ENCODE data around the gene ARMC9.
"Not testable (repeated sequence)": the region's sequence is repeated elsewhere in the genome, so short reads cannot be mapped to it uniquely, and the experiment has no call there.

ARMC9 gene

DNA sequence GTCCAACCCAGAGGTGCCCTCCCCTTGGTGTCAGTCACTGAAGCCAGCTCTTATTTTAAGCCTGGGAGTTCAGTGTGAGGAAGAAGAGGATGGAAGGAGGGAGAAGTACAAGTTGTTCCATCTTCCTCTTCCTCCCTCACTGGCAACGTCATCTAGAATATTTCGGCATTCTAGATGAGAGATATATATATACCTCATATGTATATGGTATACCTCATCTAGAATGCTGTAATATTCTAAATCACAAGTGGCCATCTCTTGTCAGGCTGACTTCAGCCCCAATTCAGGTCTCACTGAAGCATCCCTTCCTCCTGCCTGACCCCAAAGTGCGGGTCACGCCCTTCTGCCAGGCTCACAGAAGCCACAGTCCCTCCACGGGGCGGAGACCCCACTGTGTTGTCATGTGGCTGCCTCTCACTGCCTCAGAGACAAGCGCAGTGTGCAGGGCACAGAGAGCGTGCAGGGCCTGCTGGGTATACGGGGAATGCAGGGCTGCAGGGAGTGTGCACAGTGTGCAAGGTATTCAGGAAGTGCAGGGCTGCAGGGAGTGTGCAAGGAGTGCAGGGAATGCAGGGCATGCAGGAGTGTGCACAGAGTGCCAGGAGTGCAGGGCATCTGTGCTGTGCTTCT is 164.2 kb downstream of the ARMC9 start:
- no peak for DNase-seq (ENCODE audit: low read depth in 2 of 2)

DNA sequence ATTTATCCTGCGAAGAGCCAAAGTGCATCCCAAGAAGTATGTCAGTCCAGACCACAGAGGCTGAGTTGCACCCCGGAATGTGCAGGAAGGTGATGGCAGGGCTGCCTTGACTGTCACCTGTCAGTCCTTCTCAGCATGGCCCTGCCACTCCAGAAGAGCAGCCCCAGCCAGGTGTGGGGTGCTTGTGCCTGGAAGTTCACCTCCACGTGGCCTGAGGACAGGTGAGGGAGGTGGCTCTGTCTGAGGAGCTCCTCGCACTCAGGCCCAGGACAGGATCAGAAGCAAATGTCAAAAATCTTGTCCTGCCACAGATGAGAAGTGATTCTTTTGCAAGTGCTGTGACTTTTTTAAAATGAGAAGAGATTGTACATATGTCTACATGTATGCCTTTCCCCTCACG is 165.6 kb downstream of the ARMC9 start:
- no peak for DNase-seq (ENCODE audit: low read depth in 2 of 2)

DNA sequence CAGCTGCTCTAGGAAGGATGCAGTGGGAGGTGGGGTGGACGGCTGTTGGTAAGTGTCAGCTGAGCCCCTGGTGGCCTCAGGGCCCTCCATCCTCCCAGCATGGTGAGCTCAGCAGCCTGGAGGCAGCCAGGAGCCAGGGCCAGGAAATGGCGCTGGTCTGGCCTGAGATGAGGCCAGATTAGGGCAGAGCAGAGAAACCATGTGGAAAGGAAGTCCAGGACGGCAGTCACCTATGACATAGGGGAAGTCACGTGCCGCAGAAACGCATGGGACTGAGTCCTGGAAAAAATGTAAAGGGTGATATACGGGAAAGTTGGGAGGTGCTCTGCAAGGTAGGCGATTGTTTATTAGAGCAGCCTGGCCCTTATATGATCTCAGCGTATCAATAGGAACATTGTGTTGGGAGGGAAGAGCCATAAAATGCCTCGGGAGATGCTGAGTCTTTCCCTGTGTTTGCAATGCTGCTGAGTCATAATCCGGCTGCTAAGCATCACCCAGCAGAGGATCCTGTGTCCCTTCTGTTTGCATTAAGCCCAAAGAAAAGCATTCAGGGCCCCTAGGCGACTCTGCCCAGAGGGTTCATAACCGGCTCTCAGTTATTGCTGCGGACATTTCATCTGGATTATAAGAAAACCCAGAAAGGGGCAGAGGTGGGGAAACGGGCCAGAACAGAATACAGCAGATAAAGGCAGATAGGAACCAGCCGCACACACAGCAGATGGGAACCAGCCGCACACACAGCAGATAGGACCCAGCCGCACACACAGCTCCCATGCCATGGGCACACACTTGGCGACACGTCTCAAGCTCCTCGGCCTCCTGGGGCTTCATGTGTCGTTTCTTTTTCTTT is 166.8 kb downstream of the ARMC9 start:
- DNase-seq (ENCODE audit: low read depth in 2 of 2): no peak

DNA sequence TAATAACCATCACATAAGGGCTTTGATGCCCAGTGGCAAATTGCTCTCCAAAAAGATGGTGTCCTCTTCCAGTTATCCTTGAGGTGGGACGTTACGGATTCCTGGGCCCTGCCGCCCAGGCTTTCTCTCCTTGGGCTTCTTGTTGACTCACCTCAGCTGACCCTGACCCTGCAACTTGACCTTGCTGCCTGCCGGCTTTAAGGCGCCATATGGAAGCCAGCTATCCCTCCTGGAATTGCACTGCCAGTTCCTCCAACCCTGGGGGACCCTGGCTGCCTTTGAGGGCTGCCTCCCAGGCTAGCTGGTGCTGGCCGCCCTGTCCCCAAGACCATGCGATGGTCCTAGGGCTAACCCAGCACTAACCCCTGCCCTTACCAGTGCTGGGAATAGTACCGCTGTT is 168.7 kb downstream of the ARMC9 start:
- no peak for DNase-seq (ENCODE audit: low read depth in 2 of 2)

DNA sequence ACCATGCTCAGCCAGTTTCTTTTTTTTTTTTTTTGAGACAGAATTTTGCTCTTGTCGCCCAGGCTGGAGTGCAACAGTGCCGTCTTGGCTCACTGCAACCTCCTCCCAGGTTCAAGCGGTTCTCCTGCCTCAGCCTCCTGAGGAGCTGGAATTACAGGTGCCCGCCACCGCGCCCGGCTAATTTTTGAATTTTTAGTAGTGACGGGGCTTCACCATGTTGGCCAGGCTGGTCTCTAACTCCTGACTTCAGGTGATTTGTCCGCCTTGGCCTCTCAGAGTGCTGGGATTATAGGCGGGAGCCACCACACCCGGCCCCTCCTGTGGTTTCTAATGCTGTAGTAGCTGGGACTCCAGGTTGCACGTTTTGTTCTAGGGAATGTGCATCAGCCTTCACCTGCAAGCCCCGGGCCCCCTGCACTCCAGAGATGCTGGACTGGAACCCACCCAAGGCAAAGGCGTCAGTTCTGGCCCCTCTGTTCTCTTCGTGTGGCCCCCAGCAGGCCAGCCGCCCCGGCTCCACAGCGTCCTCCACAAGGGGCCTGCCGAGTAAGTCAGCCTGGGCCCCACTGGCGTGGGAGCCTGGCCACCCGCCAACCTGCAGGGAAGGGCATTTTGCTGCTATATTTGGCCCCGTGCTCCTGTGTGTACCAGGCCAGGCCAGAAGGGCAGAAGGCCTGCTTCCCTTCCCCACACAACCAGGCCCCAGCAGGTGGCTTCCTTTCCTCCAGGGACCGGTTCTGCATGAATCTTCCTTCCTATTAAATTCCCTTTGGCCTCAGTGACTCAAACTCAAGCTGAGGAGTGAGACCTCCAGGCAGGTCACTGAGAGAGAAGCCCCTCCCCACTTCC is 171.4 kb downstream of the ARMC9 start:
- DNase-seq (ENCODE audit: low read depth in 2 of 2): no peak

DNA sequence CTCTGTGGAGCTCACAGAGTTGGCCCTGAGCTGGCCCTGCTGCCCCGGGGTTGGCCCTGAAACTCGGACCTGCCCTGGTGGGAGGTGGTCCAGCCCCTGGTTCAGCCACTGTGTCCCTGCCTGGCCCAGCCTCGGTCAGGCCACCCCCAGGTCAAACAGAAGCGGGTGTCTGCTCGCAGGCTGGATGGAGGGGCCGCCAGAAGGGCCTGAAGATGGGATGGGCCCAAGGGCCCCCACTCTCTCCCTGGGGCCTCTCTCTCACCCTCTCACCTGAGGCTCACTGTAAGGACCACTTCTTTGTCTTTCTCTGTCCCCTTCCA is 172.0 kb downstream of the ARMC9 start:
- no peak for DNase-seq (ENCODE audit: low read depth in 2 of 2)

DNA sequence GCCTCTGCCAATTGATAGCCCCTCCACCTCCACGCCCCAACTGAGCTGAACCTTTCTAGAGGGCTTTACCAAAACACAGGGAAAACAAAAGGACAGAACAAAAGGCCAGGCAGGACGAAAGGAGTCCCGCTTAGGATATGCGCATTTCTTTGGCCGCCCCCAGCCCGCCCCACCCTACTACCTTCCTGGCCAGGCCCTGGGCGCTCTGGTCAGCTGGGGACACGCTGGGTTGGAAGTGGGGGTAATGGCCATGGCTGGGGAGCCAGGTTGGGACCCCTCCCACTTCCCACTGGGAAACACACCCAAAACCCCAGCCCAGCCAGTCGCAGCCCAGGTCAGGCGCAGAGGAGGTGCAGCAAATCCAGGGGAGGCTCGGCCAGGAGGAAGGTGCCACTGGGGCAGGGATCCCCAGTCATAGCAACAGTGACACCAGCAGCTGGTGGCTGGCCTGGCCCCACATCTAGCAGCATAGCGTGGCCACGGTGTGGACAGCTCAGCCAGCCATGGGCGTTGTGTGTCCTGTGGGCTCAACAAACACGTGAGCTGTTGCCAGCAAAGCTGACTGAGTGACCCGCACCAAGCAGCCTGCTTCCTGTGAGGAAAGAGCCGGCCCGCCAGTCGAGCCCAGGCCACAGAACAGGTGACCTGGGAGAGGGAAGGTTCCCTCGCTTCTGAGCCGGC is 172.5 kb downstream of the ARMC9 start:
- DNase-seq (ENCODE audit: low read depth in 2 of 2): no peak

DNA sequence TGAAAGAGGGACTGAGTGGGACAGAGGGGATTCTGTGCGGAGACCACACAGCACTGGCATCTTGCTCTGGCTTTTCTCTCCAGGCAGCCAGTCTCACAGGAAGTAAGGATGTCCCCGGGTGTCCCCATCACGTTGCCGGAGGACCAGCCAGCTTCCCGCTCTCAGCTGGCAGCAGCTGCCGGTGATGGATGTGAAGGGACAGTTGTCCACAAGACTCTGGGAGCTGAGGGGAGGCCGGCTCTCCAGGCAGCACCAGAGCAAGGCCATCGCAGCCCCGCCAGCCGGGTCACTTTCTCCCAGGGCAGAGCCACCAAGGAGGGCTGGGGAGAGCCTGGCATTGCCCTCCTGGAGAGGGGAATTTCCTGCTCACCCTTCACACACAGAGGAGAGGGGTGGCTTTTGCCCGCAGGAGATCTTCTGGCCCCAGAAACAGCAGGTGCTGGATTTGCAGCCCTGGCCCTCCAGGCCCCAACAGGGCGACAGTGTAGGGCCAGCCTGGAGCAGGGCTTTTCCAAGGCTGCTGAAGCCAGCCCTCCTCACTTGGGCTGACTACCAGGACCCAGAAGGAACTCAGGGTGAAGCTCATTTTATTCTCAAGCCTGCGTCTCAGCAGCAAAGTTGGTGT is 173.1 kb downstream of the ARMC9 start:
- DNase-seq (ENCODE audit: low read depth in 2 of 2): no peak

DNA sequence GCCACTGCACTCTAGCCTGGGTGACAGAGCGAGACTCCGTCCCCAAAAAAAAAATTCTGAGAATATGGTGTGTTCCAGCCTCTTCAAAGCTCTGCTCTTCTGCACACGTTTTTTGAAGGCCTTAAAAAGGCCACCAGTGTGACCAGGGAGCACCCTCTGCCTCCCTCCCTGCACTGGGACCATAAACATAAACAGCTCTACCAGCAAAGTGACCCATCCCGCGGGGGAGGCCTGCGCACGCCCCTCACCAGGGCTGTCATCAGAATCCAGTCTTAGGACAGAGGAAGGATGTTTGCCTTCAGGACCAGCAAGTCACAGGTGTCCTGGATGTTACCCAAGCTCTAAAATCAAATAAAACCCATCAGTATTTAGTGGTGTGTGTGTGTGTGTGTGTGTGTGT is 173.9 kb downstream of the ARMC9 start:
- no peak for DNase-seq (ENCODE audit: low read depth in 2 of 2)

DNA sequence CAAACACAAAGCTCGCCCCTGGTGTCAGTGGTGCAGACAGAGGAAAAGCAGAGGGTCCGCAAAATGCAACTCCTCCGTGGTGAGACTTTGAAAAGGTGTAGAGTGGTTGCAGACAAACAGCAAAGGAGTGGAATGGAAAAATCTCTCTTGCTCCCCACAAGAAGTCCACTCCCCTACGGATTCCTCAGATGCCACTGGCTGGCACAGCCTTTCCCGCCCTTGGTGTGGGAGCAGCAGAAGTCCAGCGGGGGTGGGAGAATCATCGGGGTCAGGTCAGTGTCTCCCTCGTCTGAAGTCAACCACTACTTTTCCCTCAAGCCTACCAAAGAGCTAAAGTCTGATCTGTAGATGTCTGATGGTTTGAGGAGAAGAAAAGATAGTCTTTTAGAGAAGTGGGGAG is 174.8 kb downstream of the ARMC9 start:
- no peak for DNase-seq (ENCODE audit: low read depth in 2 of 2)

DNA sequence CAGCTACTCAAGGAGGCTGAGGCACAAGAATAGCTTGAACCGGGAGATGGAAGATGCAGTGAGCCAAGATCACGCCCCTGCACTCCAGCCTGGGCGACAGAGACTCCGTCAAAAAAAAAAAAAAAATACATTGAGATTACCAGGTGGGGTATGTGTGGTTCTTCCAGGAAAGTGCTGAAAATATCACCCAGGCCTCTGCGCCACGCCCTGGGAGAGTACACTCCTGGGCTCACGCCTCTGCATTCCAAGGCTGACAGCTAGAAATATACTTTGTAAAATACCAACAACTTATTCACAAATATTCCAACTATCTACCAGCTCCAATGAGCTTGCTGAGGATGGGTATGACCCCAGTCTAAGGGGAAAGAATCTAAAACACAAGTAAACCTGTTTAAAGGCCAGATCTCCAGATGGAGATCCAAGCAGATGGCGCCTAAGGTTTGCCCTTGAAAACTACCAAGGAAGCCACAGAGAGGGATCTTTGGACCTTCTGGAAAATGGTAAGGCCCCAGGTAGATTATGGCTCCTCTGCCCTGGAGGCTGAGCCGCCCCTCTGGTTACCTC is 175.4 kb downstream of the ARMC9 start:
- DNase-seq (ENCODE audit: low read depth in 2 of 2): no peak

DNA sequence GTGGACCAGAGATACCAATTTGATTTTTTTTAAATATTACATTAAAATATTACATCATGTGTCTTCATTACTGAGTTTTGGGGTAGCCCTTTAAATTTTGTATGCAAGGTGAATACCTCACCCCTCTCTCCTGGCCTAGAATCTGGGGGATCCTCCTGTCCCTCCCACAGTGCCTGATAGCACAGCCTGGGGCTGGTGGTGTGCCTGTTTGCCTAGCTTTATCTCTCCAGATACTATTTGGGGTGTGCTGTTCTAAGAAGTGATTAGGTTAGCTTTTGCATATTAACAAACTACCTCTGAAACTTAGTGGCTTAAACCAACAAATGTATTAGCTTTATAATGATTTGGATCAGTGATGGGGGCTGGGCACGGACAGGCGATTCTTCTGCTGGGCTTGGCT is 176.3 kb downstream of the ARMC9 start:
- no peak for DNase-seq (ENCODE audit: low read depth in 2 of 2)

DNA sequence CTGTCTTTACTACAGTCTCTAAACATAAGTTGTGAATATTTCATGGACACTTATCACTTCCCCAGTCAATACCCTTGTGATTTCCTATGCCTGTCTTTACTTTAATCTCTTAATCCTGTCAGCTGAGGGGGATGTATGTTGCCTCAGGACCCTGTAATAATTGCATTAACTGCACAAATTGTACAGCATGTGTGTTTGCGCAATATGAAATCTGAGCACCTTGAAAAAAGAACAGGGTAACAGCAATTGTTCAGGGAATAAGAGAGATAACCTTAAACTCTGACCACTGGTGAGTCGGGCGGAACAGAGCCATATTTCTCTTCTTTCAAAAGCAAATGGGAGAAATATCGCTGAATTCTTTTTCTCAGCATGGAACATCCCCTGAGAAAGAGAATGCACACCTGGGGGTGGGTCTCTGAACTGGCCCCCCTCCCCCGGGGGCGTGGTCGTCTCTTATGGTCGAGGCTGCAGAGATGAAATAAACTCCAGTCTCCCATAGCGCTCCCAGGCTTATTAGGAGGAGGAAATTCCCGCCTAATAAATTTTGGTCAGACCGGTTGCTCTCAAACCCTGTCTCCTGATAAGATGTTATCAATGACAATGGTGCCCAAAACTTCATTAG is 177.7 kb downstream of the ARMC9 start:
- DNase-seq (ENCODE audit: low read depth in 2 of 2): not testable (repeated sequence)

DNA sequence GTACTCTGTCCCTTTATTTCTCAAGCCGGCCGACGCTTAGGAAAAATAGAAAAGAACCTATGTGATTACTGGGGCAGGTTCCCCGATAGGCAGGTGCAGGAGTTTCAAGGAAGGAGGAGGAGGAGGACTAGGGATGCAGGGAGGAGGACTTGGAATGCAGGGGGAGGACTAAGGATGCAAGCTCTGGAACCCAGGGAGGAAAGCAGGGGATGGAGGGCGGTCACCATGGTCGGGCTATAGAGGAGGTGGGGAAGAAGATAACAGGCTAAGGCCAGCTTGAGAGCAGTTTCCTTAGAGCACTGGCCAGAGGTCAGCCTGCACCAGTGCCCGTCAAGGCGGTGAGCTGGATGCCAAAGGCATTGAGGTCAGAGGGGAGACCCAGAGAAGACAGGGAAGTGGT is 178.4 kb downstream of the ARMC9 start:
- DNase-seq (ENCODE audit: low read depth in 2 of 2): no peak

DNA sequence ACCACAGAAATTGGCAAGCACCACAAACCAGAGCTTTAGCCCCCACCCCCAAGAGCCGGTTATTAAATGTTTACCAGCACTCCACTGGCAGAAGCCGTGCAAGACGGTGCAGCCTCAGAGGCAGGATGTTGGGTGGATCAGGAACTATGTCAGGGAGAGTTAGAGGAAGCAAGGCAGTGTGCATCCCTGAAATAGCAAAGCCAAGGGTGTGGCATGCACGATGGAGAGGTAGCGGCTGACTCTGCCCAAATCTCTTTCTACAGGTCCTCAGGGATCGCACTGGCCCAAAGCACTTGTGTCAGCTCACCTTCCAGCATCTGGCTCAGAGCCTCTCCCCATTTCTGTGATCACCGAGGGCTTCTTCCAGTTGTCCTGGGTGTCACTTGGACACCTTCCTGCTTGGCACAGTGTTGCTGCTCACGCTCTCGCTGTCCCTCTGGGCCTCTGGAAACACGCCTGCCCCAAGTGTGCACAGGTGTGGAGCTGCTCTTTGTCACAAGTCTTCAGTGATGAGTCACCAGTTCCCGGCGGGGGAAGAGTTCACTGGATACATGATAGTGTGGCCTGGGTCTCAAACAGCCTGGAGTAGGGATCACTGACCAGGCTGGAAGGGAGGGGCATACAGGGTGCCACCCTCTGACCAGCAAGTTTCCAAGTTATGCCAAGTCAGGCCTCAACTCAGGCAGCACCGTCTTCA is 179.7 kb downstream of the ARMC9 start:
- no peak for DNase-seq (ENCODE audit: low read depth in 2 of 2)

DNA sequence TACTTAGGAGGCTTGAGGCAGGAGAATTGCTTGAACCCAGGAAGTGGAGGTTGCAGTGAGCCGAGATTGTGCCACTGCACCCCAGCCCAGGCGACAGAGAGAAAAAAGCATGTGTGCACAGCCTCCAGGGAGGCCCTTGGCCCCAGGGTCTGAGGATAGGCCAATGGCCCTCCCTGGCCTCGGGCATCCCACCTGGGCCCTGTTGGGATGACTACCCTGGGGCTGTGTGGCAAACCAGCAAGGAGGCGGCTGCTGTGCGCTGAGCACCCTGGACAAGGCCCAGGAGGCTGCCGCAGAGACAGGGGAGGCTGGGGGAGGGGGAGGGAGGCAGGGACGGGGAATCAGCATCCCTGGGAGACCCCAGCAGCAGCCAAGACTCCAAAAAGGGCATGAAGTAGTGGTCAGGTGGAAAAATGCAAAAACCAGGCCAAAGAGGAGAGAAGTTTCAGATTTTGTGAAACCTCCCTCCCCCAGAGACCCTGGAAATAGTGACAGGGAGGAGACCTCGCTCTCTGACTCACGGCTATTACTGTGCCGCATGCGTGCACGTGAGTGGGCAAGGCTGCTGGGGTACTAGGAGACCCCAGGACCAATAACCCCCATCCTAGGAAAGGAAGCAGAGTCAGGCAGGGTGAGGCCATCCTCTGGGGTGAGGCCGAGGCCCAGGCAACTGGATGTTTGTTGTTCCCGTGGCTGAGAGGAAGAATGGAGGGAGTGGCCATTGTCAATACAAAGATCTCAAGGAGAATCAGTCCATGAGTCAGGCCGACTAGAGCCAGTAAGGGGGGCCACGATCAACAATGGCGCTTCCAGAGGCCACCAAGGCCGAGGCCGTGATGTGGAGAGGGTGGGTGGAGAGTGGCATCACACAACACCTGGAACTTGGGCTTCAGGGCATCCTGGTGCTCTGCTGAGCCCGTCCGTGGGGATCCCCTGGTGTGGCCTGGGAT is 181.1 kb downstream of the ARMC9 start:
- no peak for DNase-seq (ENCODE audit: low read depth in 2 of 2)

DNA sequence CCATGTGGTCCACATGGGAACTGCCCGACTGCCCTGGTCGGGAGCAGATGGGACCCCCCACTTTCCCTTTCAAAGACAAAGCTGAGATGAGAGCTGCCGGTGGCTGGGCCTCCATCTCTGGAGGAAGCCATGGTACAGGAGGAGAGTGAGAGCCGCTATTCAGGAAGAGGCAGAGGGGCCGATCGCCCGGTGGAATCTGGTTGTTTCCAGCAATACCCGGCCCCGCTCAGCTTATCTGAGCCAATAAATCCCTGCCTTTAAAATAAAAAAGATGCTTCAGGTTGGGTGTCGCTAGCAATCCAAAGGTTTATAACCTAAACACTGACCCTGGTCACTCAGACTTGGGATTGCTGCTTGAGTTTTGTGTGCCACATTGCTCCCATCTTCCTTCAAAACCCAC is 181.9 kb downstream of the ARMC9 start:
- no peak for DNase-seq (ENCODE audit: low read depth in 2 of 2)

DNA sequence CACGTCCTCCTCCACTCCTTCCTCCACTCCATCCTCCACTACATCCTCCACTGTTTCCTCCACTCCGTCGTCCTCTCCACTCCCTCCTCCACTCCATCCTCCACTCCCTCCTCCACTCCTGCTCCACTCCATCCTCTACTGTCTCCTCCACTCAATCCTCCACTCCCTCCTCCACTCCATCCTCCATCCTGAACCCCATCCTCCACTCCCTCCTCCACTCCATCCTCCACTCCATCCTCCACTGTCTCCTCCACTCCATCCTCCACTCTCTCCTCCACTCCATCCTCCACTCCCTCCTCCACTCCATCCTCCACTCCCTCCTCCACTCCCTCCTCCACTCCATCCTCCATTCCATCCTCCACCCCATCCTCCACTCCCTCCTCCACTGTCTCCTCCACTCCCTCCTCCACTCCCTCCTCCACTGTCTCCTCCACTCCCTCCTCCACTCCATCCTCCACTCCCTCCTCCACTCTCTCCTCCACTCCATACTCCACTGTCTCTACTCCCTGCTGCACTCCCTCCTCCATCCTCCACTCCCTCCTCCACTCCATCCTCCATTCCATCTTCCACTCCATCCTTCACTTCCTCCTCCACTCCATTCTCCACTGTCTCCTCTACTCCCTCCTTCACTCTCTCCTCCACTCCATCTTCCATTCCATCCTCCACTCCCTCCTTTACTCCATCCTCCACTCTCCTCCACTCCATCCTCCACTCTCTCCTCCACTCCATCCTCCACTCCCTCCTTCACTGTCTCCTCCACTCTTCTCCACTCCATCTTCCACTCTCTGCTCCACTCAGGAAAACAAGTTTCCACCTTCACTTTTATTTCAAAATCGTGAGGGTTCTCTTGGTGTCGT is 182.8 kb downstream of the ARMC9 start:
- DNase-seq (ENCODE audit: low read depth in 2 of 2): no peak

Data from stimulated activated CD4-positive, alpha-beta T cell treated with anti-CD3 and anti-CD28 coated beads, Interleukin-1b, Interleukin-23, amount 100 ng/mL, for 4 hours (primary cell).